Fibroblast of pulmonary artery (primary cell): Measurements from ENCODE around the gene VEGFB.

ENCODE experiments used
- DNase-seq: peaks from one replicate; pipeline ENCODE4 v3.0.0-alpha.2; 2010; ENCODE audit warnings: low read depth
- H3K4me3 ChIP-seq: replicated peaks from 2 replicates; pipeline ENCODE4 v1.5.1; 2011; ENCODE audit warnings: low read depth, mild to moderate bottlenecking, control low read depth, low read length, moderate library complexity
- TF ChIP-seq, protein P1 (sequence below): IDR thresholded peaks from 2 replicates; pipeline ENCODE4 v1.5.1; 2011; ENCODE audit warnings: mild to moderate bottlenecking, control low read depth, low read length, inconsistent platforms; ENCODE audit errors: missing control alignments

VEGFB gene

GRCh38 chr11:64231546-64231945 lies 2.8 kb upstream of the VEGFB start:
- H3K4me3 ChIP-seq = no peak overlapping the region
- DNase-seq = no peak
- TF ChIP-seq, protein P1, sequence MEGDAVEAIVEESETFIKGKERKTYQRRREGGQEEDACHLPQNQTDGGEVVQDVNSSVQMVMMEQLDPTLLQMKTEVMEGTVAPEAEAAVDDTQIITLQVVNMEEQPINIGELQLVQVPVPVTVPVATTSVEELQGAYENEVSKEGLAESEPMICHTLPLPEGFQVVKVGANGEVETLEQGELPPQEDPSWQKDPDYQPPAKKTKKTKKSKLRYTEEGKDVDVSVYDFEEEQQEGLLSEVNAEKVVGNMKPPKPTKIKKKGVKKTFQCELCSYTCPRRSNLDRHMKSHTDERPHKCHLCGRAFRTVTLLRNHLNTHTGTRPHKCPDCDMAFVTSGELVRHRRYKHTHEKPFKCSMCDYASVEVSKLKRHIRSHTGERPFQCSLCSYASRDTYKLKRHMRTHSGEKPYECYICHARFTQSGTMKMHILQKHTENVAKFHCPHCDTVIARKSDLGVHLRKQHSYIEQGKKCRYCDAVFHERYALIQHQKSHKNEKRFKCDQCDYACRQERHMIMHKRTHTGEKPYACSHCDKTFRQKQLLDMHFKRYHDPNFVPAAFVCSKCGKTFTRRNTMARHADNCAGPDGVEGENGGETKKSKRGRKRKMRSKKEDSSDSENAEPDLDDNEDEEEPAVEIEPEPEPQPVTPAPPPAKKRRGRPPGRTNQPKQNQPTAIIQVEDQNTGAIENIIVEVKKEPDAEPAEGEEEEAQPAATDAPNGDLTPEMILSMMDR = no peak

DNA sequence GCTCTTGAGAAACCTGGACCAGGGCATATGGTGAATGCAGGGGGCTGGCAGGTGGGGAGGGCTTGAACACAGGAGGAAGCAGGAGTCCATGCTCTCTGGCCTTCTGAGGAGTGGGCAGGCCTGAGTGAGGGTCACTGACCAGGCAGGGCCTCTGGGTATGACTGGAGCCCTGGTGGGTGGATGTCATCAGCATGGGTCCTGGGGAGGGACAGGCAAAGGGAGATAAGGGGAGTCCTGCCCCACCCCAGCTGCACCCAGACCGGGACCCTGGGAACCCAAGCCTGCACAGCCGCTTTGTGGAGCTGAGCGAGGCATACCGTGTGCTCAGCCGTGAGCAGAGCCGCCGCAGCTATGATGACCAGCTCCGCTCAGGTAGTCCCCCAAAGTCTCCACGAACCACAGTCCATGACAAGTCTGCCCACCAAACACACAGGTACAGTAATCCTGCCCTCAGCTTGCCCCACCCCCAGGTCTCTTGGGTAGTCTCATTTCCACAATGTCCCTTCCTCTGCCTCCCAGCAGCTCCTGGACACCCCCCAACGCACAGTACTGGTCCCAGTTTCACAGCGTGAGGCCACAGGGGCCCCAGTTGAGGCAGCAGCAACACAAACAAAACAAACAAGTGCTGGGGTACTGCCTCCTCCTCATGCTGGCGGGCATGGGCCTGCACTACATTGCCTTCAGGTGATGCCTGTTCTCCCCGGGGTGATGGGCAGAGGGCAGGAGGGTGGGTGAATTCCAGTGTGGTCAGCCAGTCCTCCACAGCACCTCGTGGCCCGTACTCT lies 2.0 kb upstream of the VEGFB start:
- TF ChIP-seq, protein P1 = no peak
- DNase-seq = no peak
- no peak overlapping the region for H3K4me3 ChIP-seq

DNA sequence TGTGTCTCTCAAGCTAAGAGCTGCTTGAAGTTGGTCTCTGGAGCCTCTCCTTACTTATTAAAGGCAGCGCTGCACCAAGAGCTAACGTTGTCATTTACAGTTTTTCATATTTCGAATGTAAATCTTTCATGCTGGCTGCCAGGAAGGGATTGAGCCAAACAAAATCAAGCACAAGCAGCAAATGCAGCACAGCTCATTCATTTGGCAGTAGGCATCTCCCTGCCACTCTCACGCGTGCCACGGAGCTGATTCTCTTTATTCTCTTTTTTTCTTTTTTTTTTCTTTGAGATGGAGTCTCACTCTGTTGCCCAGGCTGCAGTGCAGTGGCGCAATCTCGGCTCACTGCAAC lies 1.4 kb upstream of the VEGFB start:
- TF ChIP-seq, protein P1 = no peak
- H3K4me3 ChIP-seq = no peak overlapping the region
- DNase-seq = no peak

- H3K4me3 ChIP-seq = peak overlapping the region; percentile 71
Measured at GRCh38 chr11:64234647-64235379, 429 bp downstream of the VEGFB start.

GRCh38 chr11:64235437-64236161 lies 1.2 kb downstream of the VEGFB start:
- H3K4me3 ChIP-seq = peak overlapping the region; percentile 71
- no peak for DNase-seq
- TF ChIP-seq, protein P1 = no peak

More at GRCh38 chr11:64234647-64235379, 429 bp downstream of the VEGFB start:
- no peak for DNase-seq
- TF ChIP-seq, protein P1 = no peak

GRCh38 chr11:64237484-64237951 lies 3.1 kb downstream of the VEGFB start:
- TF ChIP-seq, protein P1 = no peak
- no peak overlapping the region for H3K4me3 ChIP-seq
- DNase-seq = no peak
